Myocyte (in vitro differentiated cells): ENCODE measurements around the gene ISOC1. TPM values are rescaled to one million over a fixed set of nuclear protein-coding genes. Genes with fewer than 3 reads are reported as not detected.
A peak's percentile ranks its signal among the peaks of the same experiment; 100 is the strongest.

ENCODE experiments used
- DNase-seq: peaks from one replicate; pipeline ENCODE4 v3.0.0-alpha.2; 2012; ENCODE audit warnings: low read depth
- polyA plus RNA-seq: library from polyadenylated mRNA; unstranded; fragments of >200 nt; gene quantifications from one replicate; pipeline ENCODE4 v1.2.1, GENCODE V29; 2012; ENCODE audit warnings: missing spikeins
- total RNA-seq: library from RNA; depleted of rRNA; stranded (reverse); fragments of >200 nt; gene quantifications from 2 replicates; pipeline ENCODE4 v1.2.3, GENCODE V29; 2014

ISOC1 gene
- total RNA-seq = 10.5 and 11.7 TPM in 2 replicates
- polyA plus RNA-seq = 6.5 TPM

GRCh38 chr5:129094087-129094923 lies at the start of gene ISOC1:
ISOC1 (plus strand) TSS chr5:129094749; CDS start chr5:129094767, 18 bp downstream.
- DNase-seq = peak; percentile 91

DNA sequence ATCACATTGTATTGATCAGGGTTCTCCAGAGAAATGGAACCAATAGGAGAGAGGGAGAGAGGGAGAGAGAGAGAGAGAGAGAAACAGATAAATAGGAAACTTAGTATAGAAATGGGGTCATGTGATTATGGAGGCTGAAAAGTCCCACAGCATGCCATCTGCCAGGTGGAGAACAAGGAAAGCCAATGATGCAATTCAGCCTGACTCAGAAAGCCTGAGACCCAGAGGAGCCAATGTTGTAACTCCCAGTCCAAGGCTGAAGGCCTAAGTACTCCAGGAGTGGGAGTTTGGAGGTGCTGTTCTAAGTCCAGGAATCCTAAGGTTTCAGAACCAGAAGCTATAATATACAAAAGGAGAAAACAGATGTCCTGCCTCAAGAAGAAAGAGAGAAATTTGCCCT lies 48.4 kb upstream of the ISOC1 start:
- DNase-seq = no peak

GRCh38 chr5:129048509-129048908 lies 46.0 kb upstream of the ISOC1 start:
- no peak for DNase-seq

DNA sequence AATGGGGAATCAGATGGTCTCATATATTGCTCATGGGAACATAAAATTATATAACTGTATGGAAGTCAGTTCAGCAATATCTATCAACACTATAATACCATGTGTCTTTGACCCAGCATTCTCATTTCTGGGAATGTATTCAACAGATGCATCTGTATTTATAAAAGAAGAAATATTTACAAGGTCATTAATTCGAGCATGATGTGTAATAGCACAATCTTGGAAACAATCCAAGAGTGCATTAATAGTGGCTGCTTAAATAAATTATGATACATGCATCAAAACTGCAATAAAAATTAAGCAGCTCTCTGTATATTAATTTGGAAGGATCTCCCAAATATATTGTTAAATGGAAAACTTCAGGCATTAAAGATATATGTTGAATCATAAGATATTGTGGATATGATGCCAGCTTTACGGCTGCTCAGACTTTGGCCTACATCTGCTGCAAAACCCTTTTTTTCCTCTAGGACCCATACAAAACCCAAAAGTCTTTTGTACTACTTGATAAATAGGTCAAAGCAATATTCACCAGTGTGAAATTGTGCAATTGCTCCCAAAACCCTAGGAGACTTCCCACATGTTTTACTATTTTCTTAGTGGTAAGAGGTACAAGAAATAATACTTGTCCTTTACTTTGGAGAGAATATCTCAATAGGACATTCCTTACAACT lies 45.3 kb upstream of the ISOC1 start:
- no peak for DNase-seq

DNA sequence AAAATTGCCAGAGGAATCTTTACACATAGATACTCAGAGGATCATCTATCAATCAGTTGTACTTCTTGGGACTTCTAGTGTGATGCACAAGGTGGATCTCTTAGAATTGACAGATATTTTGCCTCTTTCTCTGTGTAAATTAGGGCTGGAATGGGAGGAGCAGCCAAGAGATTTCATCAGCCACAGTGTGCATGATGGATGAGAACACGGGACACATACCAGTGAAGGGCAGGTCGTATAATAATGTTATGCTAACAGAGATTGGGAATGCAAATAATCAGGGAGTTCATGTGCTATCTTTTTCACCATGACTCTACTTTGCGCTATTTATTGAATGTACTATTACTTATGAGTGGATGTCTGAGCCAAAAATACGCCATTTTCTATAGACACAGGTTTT lies 43.3 kb upstream of the ISOC1 start:
- no peak for DNase-seq

DNA sequence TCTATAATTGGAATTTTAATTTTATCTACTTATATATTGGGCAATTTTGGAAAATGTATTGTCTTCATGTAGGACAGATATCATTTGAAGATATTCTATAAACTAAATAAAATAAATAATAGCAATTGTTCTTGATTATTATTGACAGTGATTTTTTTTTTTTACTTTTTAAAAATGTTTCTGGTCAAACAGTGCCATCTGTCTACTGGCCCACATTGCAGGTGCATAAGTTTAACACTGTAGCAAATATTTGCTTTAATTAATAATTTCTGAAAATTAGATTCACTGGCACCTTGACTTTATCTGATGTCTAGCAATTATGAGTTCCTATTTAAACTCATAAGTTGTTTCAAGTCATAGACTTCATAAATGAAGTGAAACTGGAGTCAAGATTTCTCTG lies 41.1 kb upstream of the ISOC1 start:
- DNase-seq = no peak

DNA sequence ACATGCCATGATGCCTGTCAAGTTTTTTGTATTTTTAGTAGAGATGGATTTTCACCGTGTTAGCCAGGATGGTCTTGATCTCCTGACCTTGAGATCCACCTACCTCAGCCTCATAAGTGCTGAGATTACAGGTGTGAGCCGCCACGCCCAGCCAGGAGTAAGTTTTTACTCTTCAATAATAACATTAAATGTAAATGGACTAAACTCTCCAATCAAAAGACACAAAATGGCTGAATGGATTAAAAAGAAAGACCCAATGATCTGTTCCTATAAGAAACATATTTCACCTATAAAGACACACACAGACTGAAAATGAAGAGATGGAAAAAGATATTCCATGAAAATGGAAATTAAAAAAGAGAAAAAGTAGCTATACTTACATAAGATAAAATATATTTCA lies 37.2 kb upstream of the ISOC1 start:
- no peak for DNase-seq

- no peak for DNase-seq
Observed at GRCh38 chr5:129061849-129062248, 32.7 kb upstream of the ISOC1 start.

- peak; percentile 53 for DNase-seq
Observed at GRCh38 chr5:129063483-129064113, 31.0 kb upstream of the ISOC1 start.

DNA sequence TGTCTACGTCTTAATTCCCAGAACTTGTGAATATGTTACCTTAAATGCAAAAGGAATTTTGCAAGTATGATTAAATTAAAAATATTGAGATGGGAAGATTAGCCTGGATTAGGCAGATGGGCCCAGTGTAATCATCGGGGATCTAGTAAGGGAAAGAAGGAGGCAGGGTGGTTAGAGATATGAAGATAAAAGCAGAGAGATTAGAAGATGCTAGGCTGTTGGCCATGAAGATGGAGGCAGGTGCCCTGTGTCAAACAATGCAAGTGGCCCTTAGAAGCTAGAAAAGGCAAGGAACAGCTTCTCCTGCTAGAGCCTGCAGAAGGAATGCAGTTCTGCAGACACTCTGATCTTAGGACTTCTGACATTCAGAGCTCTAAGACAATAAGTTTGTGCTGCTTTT lies 28.8 kb upstream of the ISOC1 start:
- no peak for DNase-seq

GRCh38 chr5:129067745-129068144 lies 26.8 kb upstream of the ISOC1 start:
- no peak for DNase-seq

GRCh38 chr5:129069292-129069691 lies 25.3 kb upstream of the ISOC1 start:
- no peak for DNase-seq

DNA sequence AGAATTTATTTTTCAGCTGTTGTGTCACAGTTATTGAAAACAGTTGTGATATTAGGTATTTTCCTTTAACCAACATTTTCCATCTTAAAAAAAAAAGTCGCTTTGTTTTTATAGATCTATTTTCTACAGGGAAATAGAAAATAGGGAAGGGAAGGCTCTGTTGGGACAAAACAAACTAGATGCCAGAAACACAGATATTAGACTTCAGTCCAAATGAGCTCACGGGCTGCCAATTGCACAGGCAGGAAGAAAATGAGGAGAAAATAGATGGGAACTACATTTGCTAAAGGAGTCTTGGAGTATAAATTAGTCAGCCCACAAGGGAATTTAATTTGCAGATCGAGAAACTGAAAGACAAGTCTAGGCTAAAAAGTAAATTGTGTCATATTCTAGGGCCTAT lies 21.4 kb upstream of the ISOC1 start:
- DNase-seq = no peak

DNA sequence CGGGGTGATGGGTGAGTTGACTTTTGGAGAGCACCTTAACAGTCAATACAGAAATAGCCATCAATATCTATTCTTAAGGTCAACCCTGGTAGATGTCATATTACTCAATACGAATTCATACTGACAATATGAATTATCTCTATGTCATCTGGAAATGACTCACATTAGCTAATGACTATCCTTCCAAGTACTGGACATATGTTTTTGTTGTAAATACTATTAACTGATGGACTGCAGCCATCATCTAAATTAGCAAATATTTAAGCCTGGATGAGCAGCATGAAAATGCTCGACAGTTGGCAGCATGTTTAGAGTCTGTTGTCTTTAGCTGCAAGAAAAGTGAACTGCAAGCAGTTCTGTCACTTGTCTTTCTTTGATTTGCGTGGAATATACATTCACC lies 19.6 kb upstream of the ISOC1 start:
- DNase-seq = no peak

GRCh38 chr5:129077433-129078075 lies 17.0 kb upstream of the ISOC1 start:
- no peak for DNase-seq

- no peak for DNase-seq
Observed at GRCh38 chr5:129078247-129078646, 16.3 kb upstream of the ISOC1 start.

- no peak for DNase-seq
Observed at GRCh38 chr5:129078660-129079059, 15.9 kb upstream of the ISOC1 start.

GRCh38 chr5:129079496-129079895 lies 15.1 kb upstream of the ISOC1 start:
- DNase-seq = no peak

GRCh38 chr5:129080766-129081165 lies 13.8 kb upstream of the ISOC1 start:
- DNase-seq = no peak

DNA sequence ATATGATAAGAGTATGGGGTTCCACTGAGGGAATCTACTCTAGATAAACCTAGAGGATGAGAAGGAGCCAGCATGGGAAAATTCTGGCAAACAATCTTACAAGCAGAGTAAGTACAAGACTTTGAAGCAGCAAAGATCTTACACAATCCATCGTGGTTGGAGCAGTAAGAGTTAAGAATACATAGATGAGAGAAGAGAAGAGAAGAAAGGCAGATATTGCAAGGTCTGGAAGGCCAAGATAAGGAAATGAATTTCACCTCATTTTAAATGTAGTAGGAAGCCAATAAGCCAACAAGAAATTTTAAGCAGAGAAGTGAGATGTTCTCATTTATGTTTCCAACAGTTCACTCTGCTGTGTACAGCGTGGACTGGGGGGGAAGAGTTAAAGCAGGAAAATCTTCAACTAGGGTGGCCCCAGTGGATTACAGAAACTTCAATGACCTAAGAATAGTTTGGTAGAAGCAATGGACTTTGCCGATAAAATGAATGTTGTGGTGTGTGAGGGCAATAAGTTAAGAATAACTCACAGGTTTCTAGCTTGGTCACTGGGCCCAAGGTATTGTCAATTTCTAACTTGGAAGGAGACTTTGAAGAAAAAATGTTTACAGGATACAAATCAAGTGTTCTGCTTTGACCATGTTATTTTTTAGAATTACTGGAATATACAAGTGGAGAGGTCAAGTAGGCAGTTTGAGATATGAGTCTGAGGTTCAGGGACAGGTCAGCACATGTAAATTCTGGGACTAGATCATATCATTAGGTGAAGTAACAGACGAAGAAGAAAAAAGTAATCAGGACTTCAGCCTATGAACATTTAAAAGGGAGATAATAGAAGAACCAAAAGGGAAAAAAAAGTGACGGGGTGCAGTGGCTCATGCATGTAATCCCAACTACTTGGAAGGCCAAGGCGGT lies 12.1 kb upstream of the ISOC1 start:
- no peak for DNase-seq
